Measurements from ENCODE around the gene FAM13C. TPM values are rescaled to one million over a fixed set of nuclear protein-coding genes. Genes with fewer than 3 reads are reported as not detected.
A peak's percentile ranks its signal among the peaks of the same experiment; 100 is the strongest.

FAM13C gene
- total and polyA plus RNA-seq, 2 of the 4 experiments (the other 2 are of a cell fraction) = 1.6 to 2.9 TPM

- H3K27ac ChIP-seq (ENCODE audit: insufficient read depth, low read length) = peak overlapping the region; percentile 8; the same call in 1 of the 2 replicates
- in situ Hi-C loops (cut with MboI; ENCODE audit: low sequenced_read_pairs) = no loop called here
- no peak overlapping the region for H2AFZ ChIP-seq (replicated peaks; ENCODE audit: low read length, poor library complexity)
- H2BK120ac ChIP-seq (ENCODE audit: low read depth, low read length) = no peak overlapping the region
- peaks cover 5% of the 10 kb centered on the region for H3K4me1 ChIP-seq (ENCODE audit: control insufficient read depth, insufficient read depth, low read length)
- H2BK15ac ChIP-seq (ENCODE audit: low read depth, low read length) = no peak overlapping the region
- H3K18ac ChIP-seq (ENCODE audit: low read depth, low read length) = peak overlapping the region; percentile 36; the same call in 1 of the 2 replicates
- ATAC-seq (ENCODE audit: low read depth) = peak; percentile 73
- no peak overlapping the region for H3K9ac ChIP-seq (ENCODE audit: low read depth, low read length)
- H3K9me1 ChIP-seq (ENCODE audit: insufficient read depth, low read length) = peaks cover 3% of the 10 kb centered on the region; the same call in 1 of the 2 replicates
- dilution Hi-C loops (cut with HindIII; ENCODE audit: low sequenced_read_pairs, unreplicated experiment) = no loop called here
- no peaks in the 10 kb centered on the region for H3K9me3 ChIP-seq (ENCODE audit: control insufficient read depth, insufficient read depth, low read length)
- intact Hi-C loops (cut with micrococcal nuclease) = no loop called here
- H3K14ac ChIP-seq (replicated peaks; ENCODE audit: low read depth, low read length) = no peak overlapping the region
- 67% methylated on average over 1 of the region's 2 CpGs; no CpG with 5 or more reads in 1 of the 2 experiments for WGBS, 2 experiments (ENCODE audit: extremely low coverage in 2 of 2, insufficient read length in 1 of 2)
- no peaks in the 10 kb centered on the region for H3K36me3 ChIP-seq (ENCODE audit: control insufficient read depth, insufficient read depth, low read length)
- TF ChIP-seq RFX5 (IDR thresholded peaks at IDR 0.05; ENCODE audit: low read depth, low read length) (no peak), BHLHE40 (IDR thresholded peaks at IDR 0.05; ENCODE audit: low read depth, low read length) (no peak), NFE2L2 (IDR thresholded peaks at IDR 0.05; ENCODE audit: low read depth, low read length) (no peak), POLR2A (IDR thresholded peaks at IDR 0.05; ENCODE audit: low read depth, low read length) (no peak), SMC3 (IDR thresholded peaks at IDR 0.05; ENCODE audit: low read depth, low read length) (no peak), MAFK (IDR thresholded peaks at IDR 0.05; ENCODE audit: low read depth, low read length) (no peak), USF2 (IDR thresholded peaks at IDR 0.05; ENCODE audit: low read depth, low read length) (no peak), MXI1 (IDR thresholded peaks at IDR 0.05; ENCODE audit: borderline replicate concordance, low read depth, low read length) (no peak), RCOR1 (IDR thresholded peaks at IDR 0.05; ENCODE audit: insufficient replicate concordance, low read length) (no peak), CHD1 (IDR thresholded peaks at IDR 0.05; ENCODE audit: low read depth, low read length) (no peak), FOS (IDR thresholded peaks at IDR 0.05; ENCODE audit: low read depth, low read length) (no peak), CTCF (conservative IDR thresholded peaks at IDR 0.05; ENCODE audit: low read depth, low read length) (no peak), MAZ (IDR thresholded peaks at IDR 0.05; ENCODE audit: borderline replicate concordance, low read depth, low read length) (no peak), ELK1 (IDR thresholded peaks at IDR 0.05; ENCODE audit: borderline replicate concordance, low read depth, low read length) (no peak), RAD21 (IDR thresholded peaks at IDR 0.05; ENCODE audit: low read length) (no peak), CEBPB (IDR thresholded peaks at IDR 0.05; ENCODE audit: low read depth, low read length) (no peak)
- no peak overlapping the region for H2AK5ac ChIP-seq (ENCODE audit: low read depth, low read length)
- H3K27me3 ChIP-seq (ENCODE audit: control insufficient read depth, insufficient read depth, low read length) = no peaks in the 10 kb centered on the region
- ChIA-PET POLR2A (ENCODE audit: unreplicated experiment) (no interaction called here), CTCF (interaction anchor here (1.2 kb wide), 1 partner anchor 14 kb away, joined by 4 read pairs; no protein-coding TSS in a partner anchor)
- H4K91ac ChIP-seq (ENCODE audit: insufficient read depth, low read depth, low read length) = no peak overlapping the region
- BruUV-seq (replicated peaks) = no TSS peak
- no peak overlapping the region for H3K23ac ChIP-seq (ENCODE audit: low read depth, low read length)
- no peak overlapping the region; the same call in 1 of the 2 replicates for H3K4ac ChIP-seq (ENCODE audit: low read depth, low read length)
- peak overlapping the region; percentile 67 for H3K4me2 ChIP-seq (ENCODE audit: low read depth, low read length)
- H4K8ac ChIP-seq (ENCODE audit: low read depth in 2 of 2, low read length in 2 of 2) = no peak overlapping the region; a peak in 1 of 4 replicates
- H3K56ac ChIP-seq (ENCODE audit: extremely low read depth, insufficient read depth, low read length) = no peak overlapping the region
- 0 out of 2 replicates have a peak overlapping the region, but pooled peaks have one; percentile 8 for H2BK20ac ChIP-seq (ENCODE audit: low read depth, low read length)
- no peaks in the 10 kb centered on the region for H3K79me1 ChIP-seq (ENCODE audit: low read depth in 1 of 2, low read length in 2 of 2)
- DNase-seq = peak; percentile 16
- H4K20me1 ChIP-seq (ENCODE audit: insufficient read depth, low read length) = no peaks in the 10 kb centered on the region
- H2AK9ac ChIP-seq (replicated peaks; ENCODE audit: low read depth, low read length, poor library complexity) = no peak overlapping the region
- H2BK5ac ChIP-seq (ENCODE audit: low read depth, low read length, poor library complexity, severe bottlenecking) = peak overlapping the region; percentile 28
- H4K5ac ChIP-seq (ENCODE audit: low read depth, low read length) = no peak overlapping the region
- no peak overlapping the region for H3K4me3 ChIP-seq (ENCODE audit: insufficient read depth, low read depth, low read length)
Measured at GRCh38 chr10:59323036-59323459, 39.3 kb downstream of the FAM13C start.
